Epithelial cell of proximal tubule (primary cell): ENCODE measurements around the gene GK. TPM values are rescaled to one million over a fixed set of nuclear protein-coding genes. Genes with fewer than 3 reads are reported as not detected.
"Not testable (repeated sequence)": the region's sequence is repeated elsewhere in the genome, so short reads cannot be mapped to it uniquely, and the experiment has no call there.

ENCODE experiments used
- DNase-seq: peaks from one replicate; pipeline ENCODE4 v3.0.0-alpha.2; 2011; ENCODE audit warnings: low read depth
- H3K4me3 ChIP-seq: 2 replicates; pipeline ENCODE4 v1.5.1; 2011; ENCODE audit warnings: low read depth, mild to moderate bottlenecking, low read length
- total RNA-seq: library from RNA; depleted of rRNA; stranded (reverse); fragments of >200 nt; gene quantifications from 2 replicates; pipeline ENCODE4 v1.2.3, GENCODE V29; 2015
- TF ChIP-seq, protein P1 (sequence below): conservative IDR thresholded peaks from 2 replicates; pipeline ENCODE4 v1.5.1; 2012; ENCODE audit warnings: low read depth, mild to moderate bottlenecking, low read length

GK gene
- total RNA-seq, 1 donor from 2014 or later, result 2.0 TPM

DNA sequence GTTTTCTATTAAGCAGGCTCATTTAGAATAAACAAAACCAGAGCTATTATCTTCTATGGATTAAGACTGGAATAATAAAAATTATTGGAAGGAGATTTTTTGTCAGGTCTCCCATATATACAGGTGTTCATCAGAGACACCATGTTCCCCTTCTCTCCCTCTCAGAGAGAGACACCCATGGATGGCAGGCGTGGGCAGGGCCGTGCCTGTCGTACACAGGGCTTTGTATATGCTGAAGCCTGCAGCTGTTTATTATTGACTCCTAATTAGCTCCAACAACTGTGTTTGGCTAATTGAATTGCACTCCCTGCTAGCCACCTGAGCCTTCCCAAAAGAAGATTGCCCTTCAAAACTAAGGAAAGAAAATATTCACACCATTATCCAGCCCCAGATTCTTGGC, 81.6 kb downstream of the GK start:
- DNase-seq, result no peak
- TF ChIP-seq, protein P1, sequence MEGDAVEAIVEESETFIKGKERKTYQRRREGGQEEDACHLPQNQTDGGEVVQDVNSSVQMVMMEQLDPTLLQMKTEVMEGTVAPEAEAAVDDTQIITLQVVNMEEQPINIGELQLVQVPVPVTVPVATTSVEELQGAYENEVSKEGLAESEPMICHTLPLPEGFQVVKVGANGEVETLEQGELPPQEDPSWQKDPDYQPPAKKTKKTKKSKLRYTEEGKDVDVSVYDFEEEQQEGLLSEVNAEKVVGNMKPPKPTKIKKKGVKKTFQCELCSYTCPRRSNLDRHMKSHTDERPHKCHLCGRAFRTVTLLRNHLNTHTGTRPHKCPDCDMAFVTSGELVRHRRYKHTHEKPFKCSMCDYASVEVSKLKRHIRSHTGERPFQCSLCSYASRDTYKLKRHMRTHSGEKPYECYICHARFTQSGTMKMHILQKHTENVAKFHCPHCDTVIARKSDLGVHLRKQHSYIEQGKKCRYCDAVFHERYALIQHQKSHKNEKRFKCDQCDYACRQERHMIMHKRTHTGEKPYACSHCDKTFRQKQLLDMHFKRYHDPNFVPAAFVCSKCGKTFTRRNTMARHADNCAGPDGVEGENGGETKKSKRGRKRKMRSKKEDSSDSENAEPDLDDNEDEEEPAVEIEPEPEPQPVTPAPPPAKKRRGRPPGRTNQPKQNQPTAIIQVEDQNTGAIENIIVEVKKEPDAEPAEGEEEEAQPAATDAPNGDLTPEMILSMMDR, result no peak
- no peak overlapping the region for H3K4me3 ChIP-seq

DNA sequence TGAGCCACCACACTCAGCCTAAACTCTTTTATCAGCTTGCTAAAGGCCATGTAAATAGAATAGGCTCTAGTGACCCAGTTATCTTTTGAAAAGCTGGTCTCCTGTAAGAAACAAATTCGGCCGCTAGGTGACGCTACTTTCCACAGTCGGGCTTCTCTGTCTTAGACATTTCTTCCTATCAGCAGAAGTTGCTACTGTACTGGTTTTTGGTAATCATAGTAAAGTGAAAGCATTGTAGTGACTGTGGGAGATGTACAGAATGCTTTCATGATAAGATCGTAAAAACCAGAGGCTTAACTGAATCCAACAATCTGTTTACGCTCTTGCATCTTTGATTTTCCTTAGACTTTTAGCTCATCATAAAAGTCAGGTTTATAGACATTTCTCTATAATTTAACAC, 82.6 kb downstream of the GK start:
- H3K4me3 ChIP-seq, result no peak overlapping the region
- DNase-seq, result peak; percentile 6
- TF ChIP-seq, protein P1, result peak; percentile 73

DNA sequence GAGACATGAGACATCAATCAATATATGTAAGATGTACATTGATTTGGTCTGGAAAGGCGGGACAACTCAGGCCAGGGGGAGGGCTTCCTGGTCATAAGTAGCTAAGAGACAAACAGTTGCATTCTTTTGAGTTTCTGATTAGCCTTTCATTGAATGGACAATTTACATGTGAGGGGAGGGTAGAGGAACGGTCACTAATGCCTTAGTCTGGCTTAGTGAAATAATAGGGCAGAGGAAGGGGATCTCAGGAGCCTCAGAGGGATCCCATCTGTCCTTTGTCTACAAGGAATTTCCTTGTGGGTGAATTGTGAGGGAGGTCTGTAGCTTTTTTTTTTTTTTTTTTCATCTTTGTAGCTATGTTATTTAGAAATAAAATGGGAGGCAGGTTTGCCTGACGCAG, 88.3 kb downstream of the GK start:
- no peak overlapping the region for H3K4me3 ChIP-seq
- TF ChIP-seq, protein P1, result no peak
- no peak for DNase-seq

DNA sequence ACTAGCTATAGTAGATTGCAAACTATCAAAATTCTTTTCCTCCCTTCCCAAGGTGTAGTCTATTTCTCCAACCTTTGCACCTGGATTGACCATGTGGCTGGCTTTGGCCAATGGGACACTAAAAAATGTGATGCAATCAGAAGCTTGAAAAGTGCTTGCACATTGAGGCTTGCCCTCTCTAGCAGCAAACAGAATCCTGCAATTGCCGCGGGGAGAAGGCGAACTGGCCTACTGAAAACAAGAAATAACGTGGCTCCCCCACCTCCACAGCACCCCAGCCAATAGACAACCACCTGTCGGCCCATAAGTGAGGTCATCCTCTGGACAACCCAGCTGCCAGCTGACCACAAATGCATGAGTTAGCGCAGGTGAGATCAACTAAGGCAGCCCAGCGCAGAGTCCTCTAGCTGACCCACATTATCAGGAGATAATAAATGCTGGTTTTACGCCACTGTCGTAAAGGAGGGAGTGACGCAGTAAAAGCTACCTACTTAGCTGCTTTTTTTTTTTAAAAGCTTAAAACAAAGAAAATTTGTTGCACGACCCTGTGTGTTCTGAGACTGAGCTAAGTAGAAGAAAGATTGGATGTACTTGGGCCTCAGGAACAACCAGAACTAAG, 95.2 kb downstream of the GK start:
- H3K4me3 ChIP-seq, result no peak overlapping the region
- TF ChIP-seq, protein P1, result no peak
- no peak for DNase-seq

DNA sequence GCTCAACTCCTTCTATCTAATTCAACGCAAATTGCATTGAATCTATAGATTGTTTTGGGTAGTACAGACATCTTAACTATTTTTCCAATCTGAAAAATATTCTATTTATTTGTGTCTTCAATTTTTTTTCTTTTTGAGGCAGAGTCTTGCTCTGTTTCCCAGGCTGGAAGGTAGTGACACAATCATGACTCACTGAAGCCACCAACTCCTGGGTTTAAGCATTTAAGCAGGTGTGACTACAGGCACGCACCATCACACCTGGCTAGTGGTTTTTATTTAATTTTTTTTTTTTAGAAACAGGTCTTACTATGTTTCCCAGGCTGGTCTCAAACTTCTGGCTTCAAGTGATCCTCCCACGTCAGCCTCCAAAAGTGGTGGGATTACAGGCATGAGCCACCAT, 98.3 kb downstream of the GK start:
- DNase-seq, result no peak
- TF ChIP-seq, protein P1, result no peak
- H3K4me3 ChIP-seq, result no peak overlapping the region

DNA sequence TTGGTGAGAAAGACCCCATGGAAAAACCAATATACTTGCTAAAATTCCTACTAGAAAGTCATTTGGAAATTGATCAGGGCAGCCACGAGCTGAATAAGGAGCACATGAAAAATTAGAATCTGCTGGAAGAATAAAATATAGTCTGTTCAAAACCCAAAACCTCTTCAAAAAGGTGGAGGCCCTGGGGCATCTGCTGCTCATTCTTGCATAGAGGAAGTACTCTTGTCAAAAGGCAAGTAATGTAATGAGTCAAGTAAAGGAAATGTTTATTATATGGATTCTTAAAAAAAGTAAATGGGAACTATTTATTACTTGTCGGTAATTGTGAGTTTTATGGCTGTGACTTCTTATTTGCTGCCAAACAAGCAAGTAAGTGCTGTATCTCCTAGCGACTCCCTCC, 109.5 kb downstream of the GK start:
- no peak for DNase-seq
- TF ChIP-seq, protein P1, result no peak
- no peak overlapping the region for H3K4me3 ChIP-seq

DNA sequence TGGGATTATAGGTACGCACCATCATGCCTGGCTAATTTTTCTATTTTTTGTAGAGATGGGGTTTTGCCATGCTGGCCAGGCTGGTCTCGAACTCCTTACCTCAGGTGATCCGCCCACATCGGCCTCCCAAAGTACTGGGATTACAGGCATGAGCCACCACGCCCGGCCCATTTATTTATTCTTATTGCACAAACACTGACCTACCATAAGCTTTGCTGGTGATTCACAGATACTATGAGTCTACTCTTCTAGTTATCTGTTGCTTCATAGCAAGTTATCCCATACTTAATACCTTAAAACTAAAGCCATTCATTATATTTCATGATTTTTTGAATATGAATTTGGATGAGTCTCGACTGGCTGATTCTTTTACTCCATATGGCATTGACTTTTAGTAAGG, 120.5 kb downstream of the GK start:
- not testable (repeated sequence) for H3K4me3 ChIP-seq, DNase-seq
